ENCODE results near the gene BAZ1A.

Gene BAZ1A

DNA sequence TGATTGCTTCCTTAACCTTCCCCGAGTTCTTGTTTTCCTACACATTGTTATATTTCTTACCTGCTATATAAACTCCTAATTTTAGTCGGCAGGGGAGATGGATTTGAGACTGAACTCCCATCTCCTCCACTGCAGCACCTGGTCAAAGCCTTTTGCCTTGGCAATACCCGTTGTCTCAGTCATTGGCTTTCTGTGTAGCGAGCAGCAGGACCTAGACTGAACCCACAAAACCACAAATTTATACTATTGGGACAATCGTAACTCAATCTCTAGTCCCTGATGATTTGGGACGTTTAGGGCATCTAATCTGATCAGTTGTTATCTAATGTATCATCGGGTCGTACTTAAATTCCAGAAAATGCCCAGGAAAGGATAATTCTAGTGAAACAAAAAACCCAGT is 37.8 kb upstream of the BAZ1A start:
- Histone ChIP-seq H2AFZ (ENCODE audit: low read length) (peak overlapping the region; percentile 45; the same call in 1 of the 2 replicates), H3F3A (ENCODE audit: insufficient read depth, low read length) (no peaks in the 10 kb centered on the region; the same call in 1 of the 2 replicates), H3K4me2 (ENCODE audit: low read length) (peak overlapping the region; percentile 36; the same call in 1 of the 2 replicates), H3K4me3 (ENCODE audit: low read depth, low read length, poor library complexity, severe bottlenecking) (no peak overlapping the region), H3K4me1 (ENCODE audit: insufficient read depth, low read length, severe bottlenecking) (peaks cover 25% of the 10 kb centered on the region), H4K20me1 (ENCODE audit: insufficient read depth, low read length) (no peaks in the 10 kb centered on the region), H3K79me2 (ENCODE audit: insufficient read depth, low read length) (no peaks in the 10 kb centered on the region), H3K36me3 (ENCODE audit: insufficient read depth, low read length) (no peaks in the 10 kb centered on the region), H3K27me3 (ENCODE audit: insufficient read depth, low read length) (no peaks in the 10 kb centered on the region), H3K27ac (ENCODE audit: low read depth, low read length, poor library complexity, severe bottlenecking) (no peak overlapping the region), H3K9ac (ENCODE audit: low read length) (no peak overlapping the region), H3K9me2 (ENCODE audit: low read depth, low read length) (no peaks in the 10 kb centered on the region), H3K9me3 (ENCODE audit: low read length) (no peaks in the 10 kb centered on the region)
- no peak for TF ChIP-seq EZH2 (IDR thresholded peaks at IDR 0.05; ENCODE audit: borderline replicate concordance, low read length)
- TF ChIP-seq, protein P1, sequence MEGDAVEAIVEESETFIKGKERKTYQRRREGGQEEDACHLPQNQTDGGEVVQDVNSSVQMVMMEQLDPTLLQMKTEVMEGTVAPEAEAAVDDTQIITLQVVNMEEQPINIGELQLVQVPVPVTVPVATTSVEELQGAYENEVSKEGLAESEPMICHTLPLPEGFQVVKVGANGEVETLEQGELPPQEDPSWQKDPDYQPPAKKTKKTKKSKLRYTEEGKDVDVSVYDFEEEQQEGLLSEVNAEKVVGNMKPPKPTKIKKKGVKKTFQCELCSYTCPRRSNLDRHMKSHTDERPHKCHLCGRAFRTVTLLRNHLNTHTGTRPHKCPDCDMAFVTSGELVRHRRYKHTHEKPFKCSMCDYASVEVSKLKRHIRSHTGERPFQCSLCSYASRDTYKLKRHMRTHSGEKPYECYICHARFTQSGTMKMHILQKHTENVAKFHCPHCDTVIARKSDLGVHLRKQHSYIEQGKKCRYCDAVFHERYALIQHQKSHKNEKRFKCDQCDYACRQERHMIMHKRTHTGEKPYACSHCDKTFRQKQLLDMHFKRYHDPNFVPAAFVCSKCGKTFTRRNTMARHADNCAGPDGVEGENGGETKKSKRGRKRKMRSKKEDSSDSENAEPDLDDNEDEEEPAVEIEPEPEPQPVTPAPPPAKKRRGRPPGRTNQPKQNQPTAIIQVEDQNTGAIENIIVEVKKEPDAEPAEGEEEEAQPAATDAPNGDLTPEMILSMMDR (IDR thresholded peaks at IDR 0.05; ENCODE audit: low read length): no peak

DNA sequence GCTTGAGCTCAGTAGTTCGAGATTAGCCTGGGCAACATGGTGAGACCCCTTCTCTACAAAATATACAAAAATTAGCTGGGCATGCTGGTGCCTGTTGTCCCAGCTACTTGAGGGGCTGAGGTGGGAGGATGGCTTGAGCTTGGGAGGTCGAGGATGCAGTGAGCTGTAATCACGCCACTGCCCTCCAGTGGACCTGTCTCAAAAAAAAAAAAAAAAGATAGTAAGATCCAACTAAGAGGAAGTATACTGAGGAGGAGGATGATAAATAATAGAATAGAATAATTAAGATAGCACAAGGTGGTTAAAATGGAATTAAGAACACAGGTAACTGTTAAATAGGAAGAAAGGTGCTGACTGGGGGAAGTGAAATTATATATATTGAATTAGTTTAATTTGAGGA is 37.0 kb upstream of the BAZ1A start:
- Histone ChIP-seq H3K4me2 (ENCODE audit: low read length) (no peak overlapping the region), H3K4me1 (ENCODE audit: insufficient read depth, low read length, severe bottlenecking) (peaks cover 25% of the 10 kb centered on the region), H3K9ac (ENCODE audit: low read length) (no peak overlapping the region), H3K4me3 (ENCODE audit: low read depth, low read length, poor library complexity, severe bottlenecking) (no peak overlapping the region), H3K79me2 (ENCODE audit: insufficient read depth, low read length) (no peaks in the 10 kb centered on the region), H3K36me3 (ENCODE audit: insufficient read depth, low read length) (no peaks in the 10 kb centered on the region), H3K27me3 (ENCODE audit: insufficient read depth, low read length) (no peaks in the 10 kb centered on the region), H3F3A (ENCODE audit: insufficient read depth, low read length) (no peaks in the 10 kb centered on the region; the same call in 1 of the 2 replicates), H3K9me3 (ENCODE audit: low read length) (no peaks in the 10 kb centered on the region), H3K9me2 (ENCODE audit: low read depth, low read length) (no peaks in the 10 kb centered on the region), H4K20me1 (ENCODE audit: insufficient read depth, low read length) (no peaks in the 10 kb centered on the region), H3K27ac (ENCODE audit: low read depth, low read length, poor library complexity, severe bottlenecking) (no peak overlapping the region), H2AFZ (ENCODE audit: low read length) (no peak overlapping the region)
- TF ChIP-seq, protein P1 (IDR thresholded peaks at IDR 0.05; ENCODE audit: low read length): peak; percentile 50
- TF ChIP-seq EZH2 (IDR thresholded peaks at IDR 0.05; ENCODE audit: borderline replicate concordance, low read length): no peak

- no peak overlapping the region for H3K27ac ChIP-seq (ENCODE audit: low read depth, low read length, poor library complexity, severe bottlenecking)
- TF ChIP-seq, protein P1 (IDR thresholded peaks at IDR 0.05; ENCODE audit: low read length): no peak
- no peak for TF ChIP-seq EZH2 (IDR thresholded peaks at IDR 0.05; ENCODE audit: borderline replicate concordance, low read length)
- no peaks in the 10 kb centered on the region for H4K20me1 ChIP-seq (ENCODE audit: insufficient read depth, low read length)
- H2AFZ ChIP-seq (ENCODE audit: low read length): no peak overlapping the region
- H3K79me2 ChIP-seq (ENCODE audit: insufficient read depth, low read length): no peaks in the 10 kb centered on the region
- no peaks in the 10 kb centered on the region for H3K9me3 ChIP-seq (ENCODE audit: low read length)
- peaks cover 25% of the 10 kb centered on the region for H3K4me1 ChIP-seq (ENCODE audit: insufficient read depth, low read length, severe bottlenecking)
- no peaks in the 10 kb centered on the region for H3K36me3 ChIP-seq (ENCODE audit: insufficient read depth, low read length)
- H3K4me2 ChIP-seq (ENCODE audit: low read length): no peak overlapping the region
- H3K27me3 ChIP-seq (ENCODE audit: insufficient read depth, low read length): no peaks in the 10 kb centered on the region
- H3K9ac ChIP-seq (ENCODE audit: low read length): no peak overlapping the region
- H3K4me3 ChIP-seq (ENCODE audit: low read depth, low read length, poor library complexity, severe bottlenecking): no peak overlapping the region
- no peaks in the 10 kb centered on the region for H3K9me2 ChIP-seq (ENCODE audit: low read depth, low read length)
- no peaks in the 10 kb centered on the region; the same call in 1 of the 2 replicates for H3F3A ChIP-seq (ENCODE audit: insufficient read depth, low read length)
These were observed 36.3 kb upstream of the BAZ1A start for GRCh38 chr14:34911209-34912150.
